NB4 (cell line): ENCODE results near the gene SIGLEC12.

Experiments
- DNase-seq: peaks from one replicate; pipeline ENCODE4 v3.0.0; 2010; ENCODE audit warnings: low read depth
- H3K4me3 ChIP-seq: one replicate; pipeline ENCODE4 v1.5.1; 2011; ENCODE audit warnings: mild to moderate bottlenecking, low read depth, low read length, moderate library complexity
- MYC ChIP-seq: IDR thresholded peaks from 2 replicates; pipeline ENCODE4 v1.6.1; 2011; ENCODE audit warnings: low read depth, low read length
- POLR2A ChIP-seq: IDR thresholded peaks from 2 replicates; pipeline ENCODE4 v1.6.1; 2011; ENCODE audit warnings: mild to moderate bottlenecking; ENCODE audit not compliant: insufficient read length; ENCODE audit errors: extremely low read depth
- TF ChIP-seq, protein P1 (sequence below): IDR thresholded peaks from 2 replicates; pipeline ENCODE4 v1.6.1; 2011; ENCODE audit warnings: low read depth, low read length
- TF ChIP-seq, protein P2 (sequence below): IDR thresholded peaks from one replicate; pipeline ENCODE4 v1.5.1; 2012; ENCODE audit warnings: low read depth, low read length

SIGLEC12 gene

GRCh38 chr19:51541458-51542357 is 40.1 kb upstream of the SIGLEC12 start:
- TF ChIP-seq, protein P1, sequence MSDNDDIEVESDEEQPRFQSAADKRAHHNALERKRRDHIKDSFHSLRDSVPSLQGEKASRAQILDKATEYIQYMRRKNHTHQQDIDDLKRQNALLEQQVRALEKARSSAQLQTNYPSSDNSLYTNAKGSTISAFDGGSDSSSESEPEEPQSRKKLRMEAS = no peak
- no peak for DNase-seq
- H3K4me3 ChIP-seq = no peak overlapping the region

- no peak overlapping the region for H3K4me3 ChIP-seq
- TF ChIP-seq POLR2A = no peak
- TF ChIP-seq, protein P1 = no peak
These were observed 38.3 kb upstream of the SIGLEC12 start for GRCh38 chr19:51539821-51540366.

DNA sequence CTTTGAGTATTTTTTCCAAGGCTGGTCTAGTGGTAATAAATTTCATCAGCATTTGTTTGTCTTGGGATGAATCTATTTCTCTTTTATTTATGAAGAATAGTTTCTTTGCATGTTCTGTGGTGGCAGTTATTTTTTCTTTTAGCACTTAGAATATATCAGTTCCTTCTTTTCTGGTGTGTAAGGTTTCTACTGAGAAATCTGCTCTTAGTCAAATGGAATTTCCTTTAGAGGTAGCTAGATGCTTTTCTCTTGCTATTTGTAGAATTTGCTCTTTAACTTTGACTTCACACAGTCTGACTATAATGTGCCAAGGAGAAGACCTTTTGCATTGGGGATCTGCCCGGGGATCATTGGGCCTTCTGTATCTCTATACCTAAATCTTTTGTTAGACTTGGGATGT is 33.9 kb upstream of the SIGLEC12 start:
- no peak overlapping the region for H3K4me3 ChIP-seq
- TF ChIP-seq POLR2A (no peak), MYC (no peak)
- TF ChIP-seq, protein P1 = no peak
- TF ChIP-seq, protein P2, sequence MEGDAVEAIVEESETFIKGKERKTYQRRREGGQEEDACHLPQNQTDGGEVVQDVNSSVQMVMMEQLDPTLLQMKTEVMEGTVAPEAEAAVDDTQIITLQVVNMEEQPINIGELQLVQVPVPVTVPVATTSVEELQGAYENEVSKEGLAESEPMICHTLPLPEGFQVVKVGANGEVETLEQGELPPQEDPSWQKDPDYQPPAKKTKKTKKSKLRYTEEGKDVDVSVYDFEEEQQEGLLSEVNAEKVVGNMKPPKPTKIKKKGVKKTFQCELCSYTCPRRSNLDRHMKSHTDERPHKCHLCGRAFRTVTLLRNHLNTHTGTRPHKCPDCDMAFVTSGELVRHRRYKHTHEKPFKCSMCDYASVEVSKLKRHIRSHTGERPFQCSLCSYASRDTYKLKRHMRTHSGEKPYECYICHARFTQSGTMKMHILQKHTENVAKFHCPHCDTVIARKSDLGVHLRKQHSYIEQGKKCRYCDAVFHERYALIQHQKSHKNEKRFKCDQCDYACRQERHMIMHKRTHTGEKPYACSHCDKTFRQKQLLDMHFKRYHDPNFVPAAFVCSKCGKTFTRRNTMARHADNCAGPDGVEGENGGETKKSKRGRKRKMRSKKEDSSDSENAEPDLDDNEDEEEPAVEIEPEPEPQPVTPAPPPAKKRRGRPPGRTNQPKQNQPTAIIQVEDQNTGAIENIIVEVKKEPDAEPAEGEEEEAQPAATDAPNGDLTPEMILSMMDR = no peak
- no peak for DNase-seq

More at GRCh38 chr19:51539821-51540366, 38.3 kb upstream of the SIGLEC12 start:
- no peak for DNase-seq

DNA sequence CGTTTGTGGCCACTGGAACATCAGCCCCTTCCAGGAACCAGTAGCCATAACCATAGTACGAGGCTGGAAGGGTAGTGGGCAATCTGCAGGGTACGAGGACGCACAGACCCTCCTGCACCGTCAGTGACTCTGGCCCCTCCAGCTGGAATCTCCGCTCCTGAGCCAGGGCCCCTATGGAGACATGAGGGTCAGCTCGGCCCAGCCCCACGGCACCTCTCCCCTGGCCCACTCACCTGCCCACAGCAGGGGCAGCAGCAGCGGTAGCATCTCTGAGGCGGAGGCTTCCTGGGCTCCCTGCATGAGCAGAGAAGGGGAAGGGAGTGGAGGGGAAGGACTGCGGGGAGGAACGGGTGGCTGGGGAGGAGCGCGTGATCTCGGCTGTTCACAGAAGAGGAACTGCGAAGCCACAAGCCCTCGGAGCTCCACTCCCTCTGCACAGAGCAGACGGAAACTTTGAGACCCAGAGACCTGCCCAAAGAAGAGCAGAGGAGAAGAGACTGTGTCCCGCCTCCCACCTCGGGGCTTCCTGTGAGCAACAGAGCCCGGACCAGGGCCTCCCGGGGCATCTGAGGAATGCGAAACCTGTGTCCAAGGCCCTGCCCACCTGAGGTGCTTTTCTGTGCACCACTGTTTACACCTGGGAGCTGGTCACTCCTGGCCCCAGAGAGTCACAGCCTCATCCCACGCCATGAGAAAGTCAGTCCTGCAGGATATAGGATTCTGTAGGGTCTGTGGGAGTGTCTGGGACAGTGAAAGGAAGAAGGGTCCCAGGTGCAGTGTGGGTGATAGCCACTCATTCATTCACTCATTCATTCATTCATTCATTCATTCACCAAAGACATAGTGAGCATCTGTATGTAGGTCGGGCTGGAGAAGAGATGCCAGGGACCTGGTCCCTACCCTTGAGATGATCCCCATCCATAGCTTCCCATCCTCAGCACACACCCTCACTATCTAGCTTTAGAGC is 30.0 kb upstream of the SIGLEC12 start, which contains the start of gene SIGLEC6:
SIGLEC6 (minus strand) TSS at position 322 of the 967 bp plus-strand sequence; CDS start at position 300, 22 bp downstream.
- no peak for TF ChIP-seq POLR2A
- TF ChIP-seq MYC = peak; percentile 82
- TF ChIP-seq, protein P1 = peak; percentile 87
- TF ChIP-seq, protein P2 = no peak
- peak within 1 kb of the TSS; percentile 5 for H3K4me3 ChIP-seq
- peak; percentile 94 for DNase-seq

DNA sequence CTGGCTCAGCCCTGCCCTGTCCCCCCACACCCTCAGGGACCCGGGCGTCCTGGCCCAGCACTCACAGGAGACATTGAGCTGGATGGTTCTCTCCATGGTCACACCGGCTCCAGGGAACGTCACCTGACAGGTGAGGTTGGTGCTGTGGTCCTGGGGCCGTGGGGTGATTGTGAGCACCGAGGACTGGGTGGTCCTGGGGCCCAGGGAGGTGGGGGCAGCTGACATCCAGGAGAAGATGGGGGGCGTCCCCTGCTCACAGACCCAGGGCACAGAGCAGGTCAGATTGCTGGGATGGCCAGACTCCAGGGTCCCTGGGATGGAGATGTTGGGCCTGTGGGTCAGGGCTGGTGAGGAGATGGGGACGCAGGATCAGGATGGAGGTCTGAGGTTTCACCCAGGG is 29.0 kb upstream of the SIGLEC12 start:
- H3K4me3 ChIP-seq = no peak overlapping the region
- TF ChIP-seq, protein P1 = no peak
- no peak for TF ChIP-seq MYC
- TF ChIP-seq, protein P2 = no peak
- no peak for TF ChIP-seq POLR2A
- no peak for DNase-seq

- TF ChIP-seq MYC (no peak), POLR2A (no peak)
- TF ChIP-seq, protein P2 = no peak
- TF ChIP-seq, protein P1 = no peak
- no peak overlapping the region for H3K4me3 ChIP-seq
- DNase-seq = no peak
These were observed 27.7 kb upstream of the SIGLEC12 start for GRCh38 chr19:51529301-51529700.
